K562 (cell line): Measurements from ENCODE around the gene EPHB2. TPM values are rescaled to one million over a fixed set of nuclear protein-coding genes. Genes with fewer than 3 reads are reported as not detected.

ENCODE experiments used
- ATAC-seq: fragments of 200-7000 bp; cut with Tn5 transposase; 3 replicates; pipeline ENCODE4 v1.9.1; 2020; ENCODE audit warnings: moderate library complexity
- BruUV-seq: library from RNA; stranded (reverse); fragments of 400-500 nt; replicated peaks from 2 replicates; lab custom pipeline; 2021; lab: Mats Ljungman, UMichigan
- CTCF ChIA-PET: fragments of 300-600 bp; formaldehyde crosslinking; extraction: SDS; loops from one replicate; lab custom pipeline; 2021; ENCODE audit warnings: low intra/inter-chr PET ratio; lab: Yijun Ruan, JAX
- POLR2A ChIA-PET: fragments of 300-600, 350-650 bp; sonication (Branson Sonifier 250); formaldehyde crosslinking; extraction: SDS; loops from one replicate; lab custom pipeline; 2021; ENCODE audit warnings: antibody characterized with exemption, inconsistent platforms; lab: Yijun Ruan, JAX
- DNase-seq, 4 experiments: peaks; one replicate each; pipeline versions ENCODE4 v3.0.0 to v3.0.0-alpha.2; 2011 to 2018; ENCODE audit warnings: low spot score in 3 of 4, mixed read lengths in 3 of 4; ENCODE audit errors: extremely low read depth in 1 of 4
- FAIRE-seq: peaks from 2 replicates; lab custom pipeline; 2011; peaks lifted over from hg19 to GRCh38; lab: Jason Lieb, UNC
- H2AFZ ChIP-seq: 2 replicates; pipeline ENCODE4 v1.6.0; 2011; ENCODE audit warnings: low read depth, low read length, control low read depth, inconsistent platforms
- H3K27ac ChIP-seq: fragments of 200-600 bp; 3 replicates; pipeline ENCODE4 v1.8.0; 2011; ENCODE audit warnings: low read depth, mild to moderate bottlenecking, control low read depth, inconsistent platforms, low read length, moderate library complexity, mixed read lengths; ENCODE audit errors: extremely low read depth
- H3K27me3 ChIP-seq, 2 experiments: fragments of 300-600 bp in 1 of 2; 2 replicates in 1 of 2; 3 replicates in 1 of 2; pipeline versions ENCODE4 v1.6.0 to v1.8.0; 2011; ENCODE audit warnings: inconsistent platforms in 2 of 2, low read length in 2 of 2, mild to moderate bottlenecking in 1 of 2, mixed read lengths in 1 of 2, moderate library complexity in 1 of 2; ENCODE audit not compliant: control insufficient read depth in 2 of 2, insufficient read depth in 2 of 2
- H3K36me3 ChIP-seq: fragments of 300-600 bp; 3 replicates; pipeline ENCODE4 v1.8.0; 2011; ENCODE audit warnings: mild to moderate bottlenecking, low read length, inconsistent platforms; ENCODE audit not compliant: control insufficient read depth, insufficient read depth
- H3K4me1 ChIP-seq, 2 experiments: fragments of 200-600 bp in 1 of 2; replicated peaks in 1 of 2; 2 replicates in 1 of 2; 3 replicates in 1 of 2; pipeline versions ENCODE4 v1.5.1 to v1.8.0; 2011; ENCODE audit warnings: inconsistent platforms in 2 of 2, low read length in 2 of 2, mild to moderate bottlenecking in 1 of 2, mixed read lengths in 1 of 2, moderate library complexity in 1 of 2; ENCODE audit not compliant: control insufficient read depth in 2 of 2, insufficient read depth in 2 of 2
- H3K4me2 ChIP-seq: 2 replicates; pipeline ENCODE4 v1.6.1; 2011; ENCODE audit warnings: low read length, control low read depth, inconsistent platforms, mixed read lengths; ENCODE audit not compliant: insufficient read depth
- H3K4me3 ChIP-seq: fragments of 200-600 bp; sonication (generic), shearing (Covaris generic); 2 replicates; pipeline ENCODE4 v1.5.1; 2016; ENCODE audit warnings: control low read depth, inconsistent platforms
- H3K79me2 ChIP-seq: fragments of 200-600 bp; 3 replicates; pipeline ENCODE4 v1.8.0; 2011; ENCODE audit warnings: low read length, inconsistent platforms; ENCODE audit not compliant: control insufficient read depth, insufficient read depth
- H3K9ac ChIP-seq, 2 experiments: 2 replicates each; pipeline versions ENCODE4 v1.6.0 to v1.6.1; 2011; ENCODE audit warnings: low read depth in 2 of 2, low read length in 2 of 2, control low read depth in 1 of 2, inconsistent platforms in 1 of 2, mild to moderate bottlenecking in 1 of 2, mixed read lengths in 1 of 2; ENCODE audit not compliant: insufficient read depth in 1 of 2
- H3K9me1 ChIP-seq: one replicate; pipeline ENCODE4 v1.6.0; 2011; ENCODE audit warnings: inconsistent platforms, mild to moderate bottlenecking, low read length, moderate library complexity; ENCODE audit not compliant: control insufficient read depth, insufficient read depth
- H3K9me3 ChIP-seq: replicated peaks from 2 replicates; pipeline ENCODE4 v1.5.1; 2011; ENCODE audit warnings: low read depth, low read length, inconsistent platforms; ENCODE audit not compliant: control insufficient read depth, insufficient read depth
- H4K20me1 ChIP-seq: replicated peaks from 2 replicates; pipeline ENCODE4 v1.6.1; 2011; ENCODE audit warnings: low read length, inconsistent platforms, mixed read lengths; ENCODE audit not compliant: control insufficient read depth, insufficient read depth
- CEBPB ChIP-seq: fragments of 450-650 bp; IDR thresholded peaks from 2 replicates; pipeline ENCODE4 v1.6.1; 2016; ENCODE audit warnings: missing genetic modification characterization, missing compliant biosample characterization
- EGR1 ChIP-seq: fragments of 450-650 bp; conservative IDR thresholded peaks from 2 replicates; pipeline ENCODE4 v1.6.1; 2017; ENCODE audit warnings: mild to moderate bottlenecking
- NFIC ChIP-seq: fragments of 450-650 bp; IDR thresholded peaks from 2 replicates; pipeline ENCODE4 v1.6.1; 2017; ENCODE audit warnings: mild to moderate bottlenecking, inconsistent platforms
- RBM15 ChIP-seq: fragments of 200-400 bp; formaldehyde crosslinking; IDR thresholded peaks from 2 replicates; pipeline ENCODE4 v1.6.1; 2018; ENCODE audit warnings: mild to moderate bottlenecking, low read length, moderate library complexity; ENCODE audit not compliant: insufficient read depth
- TAL1 ChIP-seq: fragments of 450-650 bp; IDR thresholded peaks from 2 replicates; pipeline ENCODE4 v1.6.1; 2016; ENCODE audit warnings: mild to moderate bottlenecking
- U2AF2 ChIP-seq: fragments of 200-400 bp; formaldehyde crosslinking; optimal IDR thresholded peaks from 2 replicates; pipeline ENCODE3; 2017; ENCODE audit warnings: low read depth, mild to moderate bottlenecking, low read length
- ZZZ3 ChIP-seq: fragments of 450-650 bp; IDR thresholded peaks from 2 replicates; pipeline ENCODE4 v1.6.1; 2016; ENCODE audit warnings: antibody characterized with exemption, mild to moderate bottlenecking, moderate library complexity
- WGBS: fragments of 100-300 bp; shearing (Covaris generic); methylation state at CpG from one replicate; pipeline ENCODE4 v1.1.6; 2016; ENCODE audit warnings: low coverage, mixed read lengths; ENCODE audit not compliant: insufficient coverage; ENCODE audit errors: missing lambda C conversion rate; 5-methylcytosine and 5-hydroxymethylcytosine counted together
- in situ Hi-C: fragments of 300-500 bp; cut with MboI; formaldehyde crosslinking; loops from 4 replicates; pipeline ENCODE4 v1.15.0; 2018; ENCODE audit warnings: inconsistent platforms, mixed read lengths
- intact Hi-C: fragments of 100-400 bp; cut with micrococcal nuclease; formaldehyde crosslinking; loops from 2 replicates; pipeline ENCODE4 v1.14.2; 2022
- polyA plus RNA-seq, 8 experiments: library from polyadenylated mRNA; depleted of rRNA in 4 of 8; stranded (reverse) in 5 of 8; unstranded in 3 of 8; fragments of >200 nt; fragmentation: Nextera tagmentation in 2 of 8; fragmentation: Illumina TruSeq in 1 of 8; extraction: Ambion mirVana in 2 of 8; extraction: Trizol in 1 of 8; gene quantifications; 2 replicates each; pipeline versions ENCODE4 v1.2.1 to v1.2.3, GENCODE V29; 2011 to 2014; ENCODE audit warnings: inconsistent platforms in 1 of 8, missing spikeins in 1 of 8
- total RNA-seq, 7 experiments: library from RNA; depleted of rRNA in 6 of 7; stranded (reverse); fragments of >200 nt in 6 of 7; fragmentation: Illumina TruSeq in 2 of 7; extraction: Trizol in 2 of 7; gene quantifications; 2 replicates each; pipeline versions ENCODE4 v1.2.1 to v1.2.3, GENCODE V29; 2011 to 2021; ENCODE audit warnings: low replicate concordance in 1 of 7

Gene EPHB2
- total and polyA plus RNA-seq, 9 of the 15 experiments (the other 6 are each of a cell fraction or from before 2014, with no cell fraction given): not detected

DNA sequence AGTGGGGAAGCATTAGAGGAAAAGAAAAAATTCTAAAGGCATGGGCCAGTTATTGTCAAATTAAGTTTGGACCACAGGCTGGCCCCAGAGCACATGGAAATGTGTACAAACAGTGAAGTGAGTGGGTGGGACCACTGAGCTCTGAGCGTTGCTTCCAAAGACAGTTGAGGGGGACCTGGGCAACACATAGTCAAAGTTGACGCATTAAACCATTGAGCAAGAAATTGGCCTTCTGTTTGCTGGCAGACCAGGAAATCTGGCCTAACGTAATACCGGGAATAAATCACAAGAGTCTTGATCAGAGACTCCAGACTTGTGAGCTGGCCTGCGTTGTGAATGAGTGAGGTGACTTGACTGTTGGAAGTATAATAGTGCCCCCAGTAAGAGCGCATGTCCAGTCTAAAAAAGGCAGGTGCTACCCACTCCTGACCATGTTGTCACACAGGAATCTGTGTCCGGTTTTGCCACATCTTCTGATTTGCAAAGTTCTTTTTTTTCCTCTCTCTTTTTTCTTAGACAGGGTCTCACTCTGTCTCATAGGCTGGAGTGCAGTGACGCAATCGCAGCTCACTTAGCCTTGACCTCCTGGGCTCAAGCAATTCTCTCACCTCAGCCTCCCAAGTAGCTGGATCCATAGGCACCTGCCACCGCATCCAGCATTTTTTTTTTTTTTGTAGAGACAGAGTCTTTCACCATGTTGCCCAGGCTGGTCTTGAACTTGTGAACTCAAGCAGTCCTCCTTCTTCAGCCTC is 10.7 kb downstream of the EPHB2 start (continued):
- TF ChIP-seq ZZZ3: no peak
- peak; percentile 61 for TF ChIP-seq CEBPB (tag)
- TF ChIP-seq U2AF2: no peak

DNA sequence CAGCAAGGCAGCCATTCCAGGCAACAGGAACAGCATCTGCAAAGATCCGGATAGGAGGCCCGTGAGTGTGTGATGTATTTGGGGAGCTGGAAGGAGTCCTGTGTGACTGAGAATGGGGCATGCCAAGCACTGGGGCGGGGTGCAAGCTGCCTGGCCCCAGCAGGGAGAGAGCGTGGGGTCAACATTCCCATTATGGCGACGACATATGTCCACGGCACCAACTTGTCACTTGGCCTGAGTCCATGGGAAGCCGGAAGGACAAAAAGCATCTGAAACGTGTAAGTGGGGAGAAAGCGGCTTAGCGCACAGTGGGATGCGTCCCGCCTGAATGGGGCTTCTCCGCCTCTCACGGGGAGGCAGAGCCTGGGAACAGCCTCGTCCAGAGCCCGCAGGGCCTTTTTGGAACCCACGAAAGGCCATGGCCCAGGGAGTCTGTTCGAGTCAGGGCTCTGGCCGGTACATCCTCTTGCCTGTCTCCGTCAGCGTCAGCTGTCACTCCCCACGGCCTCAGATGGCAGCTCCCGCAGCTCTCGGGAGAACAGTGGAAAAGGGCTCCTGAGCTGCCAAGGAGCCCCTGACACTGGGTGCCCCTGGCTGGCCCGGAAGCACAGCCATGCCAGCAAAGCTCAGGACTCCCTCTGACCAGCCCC is 12.4 kb downstream of the EPHB2 start:
- TF ChIP-seq RBM15 (no peak), EGR1 (no peak), TAL1 (no peak), NFIC (no peak)
- CTCF ChIA-PET: no interaction called here
- under 1% methylated on average over 26 of the region's 26 CpGs for WGBS
- in situ Hi-C loops: no loop called here
- no peak for DNase-seq
- H3K27me3 ChIP-seq: peaks cover 30 to 58% of the 10 kb centered on the region in 2 experiments
- H3K4me2 ChIP-seq: no peak overlapping the region
- H3K27ac ChIP-seq: no peak overlapping the region
- no peaks in the 10 kb centered on the region for H3K36me3 ChIP-seq
- no peak for FAIRE-seq
- no peak for ATAC-seq
- H3K9me3 ChIP-seq: no peaks in the 10 kb centered on the region
- no peak overlapping the region; a peak in 1 of 4 replicates for H3K9ac ChIP-seq
- no peak overlapping the region for H3K4me3 ChIP-seq
- no peak overlapping the region for H2AFZ ChIP-seq
- no peaks in the 10 kb centered on the region for H4K20me1 ChIP-seq
- no peaks in the 10 kb centered on the region for H3K79me2 ChIP-seq
- BruUV-seq: no TSS peak
- intact Hi-C loops: no loop called here
- no peaks in the 10 kb centered on the region for H3K9me1 ChIP-seq
- H3K4me1 ChIP-seq: peaks cover 0 to 6% of the 10 kb centered on the region in 2 experiments; a peak in 1 of 5 replicates
- POLR2A ChIA-PET: interaction anchor here (0.6 to 1.5 kb wide), 4 partner anchors 9 to 227 kb away, joined by 3 to 5 read pairs (median 4); no protein-coding TSS in a partner anchor
